Smooth muscle cell (in vitro differentiated cells): ENCODE measurements around the gene ZNF837. TPM values are rescaled to one million over a fixed set of nuclear protein-coding genes. Genes with fewer than 3 reads are reported as not detected.

Experiments
- DNase-seq: peaks from one replicate; lab custom pipeline; 2025; ENCODE audit not compliant: unreplicated experiment; lab: John Stamatoyannopoulos, UW
- H2AFZ ChIP-seq: fragments of 200-600 bp; sonication (generic); 2 replicates; pipeline ENCODE4 v1.6.0; 2016; ENCODE audit warnings: antibody characterized with exemption, low read depth, mild to moderate bottlenecking
- H3F3A ChIP-seq: fragments of 200-600 bp; sonication (generic); 2 replicates; pipeline ENCODE4 v1.6.0; 2017; ENCODE audit warnings: antibody characterized with exemption, low read depth
- H3K27ac ChIP-seq: fragments of 200-600 bp; sonication (generic); 2 replicates; pipeline ENCODE4 v1.5.1; 2016; ENCODE audit warnings: low read depth, mild to moderate bottlenecking
- H3K27me3 ChIP-seq: fragments of 200-600 bp; sonication (generic); 2 replicates; pipeline ENCODE4 v1.6.1; 2016; ENCODE audit warnings: low read depth, mild to moderate bottlenecking
- H3K36me3 ChIP-seq: fragments of 200-600 bp; sonication (generic); 2 replicates; pipeline ENCODE4 v1.5.1; 2016; ENCODE audit warnings: low read depth
- H3K4me1 ChIP-seq: fragments of 200-600 bp; sonication (generic); 2 replicates; pipeline ENCODE4 v1.5.1; 2016; ENCODE audit warnings: low read depth
- H3K4me2 ChIP-seq: fragments of 200-600 bp; sonication (generic); 2 replicates; pipeline ENCODE4 v1.6.0; 2016; ENCODE audit warnings: mild to moderate bottlenecking
- H3K4me3 ChIP-seq: fragments of 200-600 bp; sonication (generic); 2 replicates; pipeline ENCODE4 v1.5.1; 2016; ENCODE audit warnings: mild to moderate bottlenecking
- H3K79me2 ChIP-seq: fragments of 200-600 bp; sonication (generic); 2 replicates; pipeline ENCODE4 v1.6.0; 2016; ENCODE audit warnings: low read depth, mild to moderate bottlenecking
- H3K9ac ChIP-seq: fragments of 200-600 bp; sonication (generic); 2 replicates; pipeline ENCODE4 v1.6.0; 2016; ENCODE audit warnings: low read depth
- H3K9me3 ChIP-seq: fragments of 200-600 bp; sonication (generic); replicated peaks from 2 replicates; pipeline ENCODE4 v1.5.1; 2016; ENCODE audit warnings: low read depth
- H4K20me1 ChIP-seq: fragments of 200-600 bp; sonication (generic); 2 replicates; pipeline ENCODE4 v1.6.0; 2016; ENCODE audit warnings: low read depth
- WGBS: methylation state at CpG from one replicate; pipeline ENCODE4 v1.1.7; 2016; ENCODE audit warnings: low lambda C conversion rate; 5-methylcytosine and 5-hydroxymethylcytosine counted together
- polyA plus RNA-seq: library from polyadenylated mRNA; unstranded; fragments of >200 nt; fragmentation: Nextera tagmentation; extraction: Ambion mirVana; gene quantifications from 2 replicates; pipeline ENCODE4 v1.2.1, GENCODE V29; 2016
- total RNA-seq: library from RNA; depleted of rRNA; stranded (reverse); fragments of >200 nt; gene quantifications from 2 replicates; pipeline ENCODE4 v1.2.3, GENCODE V29; 2014
- TF ChIP-seq, protein P1 (sequence below): fragments of 200-600 bp; sonication (generic); IDR thresholded peaks from 2 replicates; pipeline ENCODE4 v1.5.1; 2017; ENCODE audit warnings: borderline replicate concordance, mild to moderate bottlenecking, antibody characterized with exemption; ENCODE audit not compliant: insufficient read depth, poor library complexity, severe bottlenecking

Gene ZNF837
- total and polyA plus RNA-seq, 2 experiments from 2014 or later, result 4.4 to 8.4 TPM

DNA sequence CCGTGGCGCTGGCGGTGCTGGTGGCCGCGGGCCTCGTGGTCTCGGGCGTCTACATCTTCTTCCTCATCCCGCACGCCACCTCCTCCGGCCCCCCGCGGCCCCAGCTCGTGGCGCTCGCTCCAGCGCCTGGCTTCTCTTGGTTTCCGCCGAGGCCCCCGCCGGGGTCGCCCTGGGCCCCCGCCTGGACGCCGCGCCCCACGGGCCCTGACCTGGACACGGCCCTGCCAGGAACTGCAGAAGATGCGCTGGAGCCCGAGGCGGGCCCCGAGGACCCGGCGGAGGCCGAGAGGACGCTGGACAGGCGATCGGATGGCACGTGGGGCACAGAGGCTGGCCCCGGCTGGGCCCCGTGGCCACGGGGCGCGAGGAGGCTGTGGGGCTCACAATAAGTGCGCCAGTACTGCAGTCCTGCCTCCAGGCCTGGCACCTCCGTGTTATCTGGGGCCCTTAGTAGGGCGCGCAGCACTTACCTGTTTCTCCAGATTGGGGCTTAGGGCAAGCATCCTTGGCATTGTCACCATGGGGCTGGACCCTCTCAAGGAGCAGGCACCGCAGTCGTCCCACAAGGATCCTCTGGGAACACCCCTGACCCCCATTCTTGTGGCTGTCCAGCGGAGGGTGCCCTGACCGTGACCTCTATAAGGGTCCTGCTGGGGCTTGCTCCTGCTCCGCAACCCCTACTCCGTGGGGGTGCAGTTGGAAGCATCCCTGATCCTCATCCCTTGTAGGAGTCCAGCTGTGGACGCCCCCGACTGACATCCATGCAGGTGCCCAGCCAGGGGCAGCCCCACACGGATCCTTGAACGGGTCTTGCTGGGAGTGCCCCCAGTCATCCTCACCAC lies 16.1 kb upstream of the ZNF837 start:
- no peak for DNase-seq
- H3K4me2 ChIP-seq, result peak overlapping the region; percentile 48
- H3K4me1 ChIP-seq, result peaks cover 8% of the 10 kb centered on the region
- H3K9ac ChIP-seq, result no peak overlapping the region
- H3K4me3 ChIP-seq, result no peak overlapping the region
- H3K27ac ChIP-seq, result no peak overlapping the region
- 74% methylated on average over 42 of the region's 58 CpGs for WGBS
- peaks cover 1% of the 10 kb centered on the region for H3K79me2 ChIP-seq
- no peak overlapping the region for H2AFZ ChIP-seq
- peaks cover 31% of the 10 kb centered on the region for H4K20me1 ChIP-seq
- peaks cover 4% of the 10 kb centered on the region for H3F3A ChIP-seq
- H3K9me3 ChIP-seq, result no peaks in the 10 kb centered on the region
- H3K36me3 ChIP-seq, result no peaks in the 10 kb centered on the region
- H3K27me3 ChIP-seq, result no peaks in the 10 kb centered on the region
- TF ChIP-seq, protein P1, sequence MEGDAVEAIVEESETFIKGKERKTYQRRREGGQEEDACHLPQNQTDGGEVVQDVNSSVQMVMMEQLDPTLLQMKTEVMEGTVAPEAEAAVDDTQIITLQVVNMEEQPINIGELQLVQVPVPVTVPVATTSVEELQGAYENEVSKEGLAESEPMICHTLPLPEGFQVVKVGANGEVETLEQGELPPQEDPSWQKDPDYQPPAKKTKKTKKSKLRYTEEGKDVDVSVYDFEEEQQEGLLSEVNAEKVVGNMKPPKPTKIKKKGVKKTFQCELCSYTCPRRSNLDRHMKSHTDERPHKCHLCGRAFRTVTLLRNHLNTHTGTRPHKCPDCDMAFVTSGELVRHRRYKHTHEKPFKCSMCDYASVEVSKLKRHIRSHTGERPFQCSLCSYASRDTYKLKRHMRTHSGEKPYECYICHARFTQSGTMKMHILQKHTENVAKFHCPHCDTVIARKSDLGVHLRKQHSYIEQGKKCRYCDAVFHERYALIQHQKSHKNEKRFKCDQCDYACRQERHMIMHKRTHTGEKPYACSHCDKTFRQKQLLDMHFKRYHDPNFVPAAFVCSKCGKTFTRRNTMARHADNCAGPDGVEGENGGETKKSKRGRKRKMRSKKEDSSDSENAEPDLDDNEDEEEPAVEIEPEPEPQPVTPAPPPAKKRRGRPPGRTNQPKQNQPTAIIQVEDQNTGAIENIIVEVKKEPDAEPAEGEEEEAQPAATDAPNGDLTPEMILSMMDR, result no peak

DNA sequence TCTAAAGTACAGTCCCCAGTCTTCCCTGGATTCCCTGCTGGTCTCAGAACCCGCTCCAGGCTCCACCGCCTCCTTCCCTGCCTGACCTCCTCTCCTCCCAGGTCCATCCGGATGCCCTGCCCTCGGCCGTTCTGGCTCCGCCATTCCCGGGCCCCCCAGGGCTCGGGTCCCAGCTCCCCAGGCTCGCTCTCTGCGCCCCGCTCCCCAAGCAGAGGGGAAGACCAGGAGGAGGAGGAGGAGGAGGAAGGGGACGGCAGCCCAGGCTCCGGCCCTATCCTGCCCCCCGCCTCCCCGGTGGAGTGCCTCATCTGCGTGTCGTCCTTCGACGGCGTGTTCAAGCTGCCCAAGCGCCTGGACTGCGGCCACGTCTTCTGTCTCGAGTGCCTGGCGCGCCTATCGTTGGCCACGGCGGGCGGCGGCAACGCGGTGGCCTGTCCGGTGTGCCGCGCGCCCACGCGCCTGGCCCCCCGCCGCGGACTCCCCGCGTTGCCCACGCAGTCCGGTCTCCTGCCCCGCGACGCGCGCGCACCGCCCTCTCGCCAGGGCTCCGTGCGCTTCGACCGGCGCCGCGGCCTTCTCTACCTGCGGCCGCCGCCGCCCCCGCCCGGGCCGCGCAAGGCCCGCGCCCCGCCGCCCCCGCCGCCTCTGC lies 15.3 kb upstream of the ZNF837 start:
- Histone ChIP-seq H3K9ac (peak overlapping the region; percentile 43), H3K4me1 (peaks cover 7% of the 10 kb centered on the region), H3K79me2 (peaks cover 8% of the 10 kb centered on the region), H3K27ac (no peak overlapping the region), H3F3A (peaks cover 4% of the 10 kb centered on the region), H3K4me3 (peak overlapping the region; percentile 44), H3K4me2 (peak overlapping the region; percentile 87), H3K36me3 (no peaks in the 10 kb centered on the region), H2AFZ (no peak overlapping the region), H3K9me3 (no peaks in the 10 kb centered on the region), H3K27me3 (no peaks in the 10 kb centered on the region), H4K20me1 (peaks cover 39% of the 10 kb centered on the region)
- DNase-seq, result no peak
- 9% methylated on average over 28 of the region's 75 CpGs for WGBS
- TF ChIP-seq, protein P1, result no peak

DNA sequence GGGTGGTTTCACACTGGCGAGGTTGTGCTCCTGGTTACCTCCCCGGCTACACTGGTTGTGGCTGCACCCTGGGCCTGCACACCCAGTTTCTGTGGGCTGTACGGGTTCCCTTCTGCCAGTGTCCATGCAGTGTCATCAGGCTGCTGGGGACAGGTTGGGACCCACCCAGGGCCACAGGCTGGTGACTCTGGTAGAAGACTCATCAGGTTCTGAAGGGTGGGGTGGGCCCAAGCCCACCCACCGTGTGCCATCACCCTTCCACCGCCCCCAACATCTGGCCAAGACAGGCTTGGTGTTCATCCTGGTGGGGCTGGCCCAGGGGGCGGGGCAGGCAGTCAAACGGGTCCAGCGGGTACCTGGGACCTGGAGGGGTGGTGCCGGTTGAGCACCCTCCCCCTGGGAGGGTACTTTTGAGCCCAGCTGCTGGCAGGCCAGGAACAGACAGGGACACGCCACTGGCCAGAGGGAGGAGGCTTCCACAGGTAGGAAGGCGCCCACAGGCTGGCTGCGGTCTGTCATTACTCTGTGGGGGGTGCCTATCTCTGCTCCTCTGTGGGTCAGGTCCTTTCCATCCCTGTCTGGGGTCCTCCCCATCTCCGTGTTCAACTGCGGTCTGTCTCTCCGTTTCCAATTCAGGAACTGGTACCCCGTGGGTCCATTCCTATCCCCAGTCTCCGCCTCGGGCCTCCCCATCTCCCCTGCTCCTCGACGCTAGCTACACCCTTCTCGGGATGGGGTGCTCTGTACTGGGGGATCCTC lies 14.6 kb upstream of the ZNF837 start, which contains the start of gene RNF225:
TSS of gene RNF225 (plus strand) at position 437 of the 759 bp plus-strand sequence. CDS start 434 bp downstream, outside the sequence.
- Histone ChIP-seq H3K4me2 (peak within 1 kb of the TSS; percentile 87), H2AFZ (no peak within 1 kb of the TSS), H4K20me1 (peaks cover 46% of the 10 kb centered on the region), H3K9ac (peak within 1 kb of the TSS; percentile 43), H3K27me3 (no peaks in the 10 kb centered on the region), H3K27ac (no peak within 1 kb of the TSS), H3K79me2 (peaks cover 15% of the 10 kb centered on the region), H3K36me3 (no peaks in the 10 kb centered on the region), H3K4me1 (peaks cover 2% of the 10 kb centered on the region), H3F3A (peaks cover 4% of the 10 kb centered on the region), H3K9me3 (no peaks in the 10 kb centered on the region), H3K4me3 (peak within 1 kb of the TSS; percentile 44)
- TF ChIP-seq, protein P1, result no peak
- WGBS, result 37% methylated on average over 21 of the region's 21 CpGs
- no peak for DNase-seq
